Activated CD4-positive, alpha-beta T cell treated with anti-CD3 and anti-CD28 coated beads, Interleukin-2, amount 50 U/mL, for 4 hours (primary cell): ENCODE results near the gene TMEM37.

Source experiments
- DNase-seq, 2 experiments: peaks; one replicate each; pipeline ENCODE4 v3.0.0-alpha.2; 2020

The TMEM37 gene

GRCh38 chr2:119435081-119435952 is 3.7 kb downstream of the TMEM37 start:
- DNase-seq, result no peak

- no peak for DNase-seq
Measured at GRCh38 chr2:119435953-119436297, 4.3 kb downstream of the TMEM37 start.

GRCh38 chr2:119436993-119437772 is 5.5 kb downstream of the TMEM37 start:
- DNase-seq, result no peak

- no peak for DNase-seq
Measured at GRCh38 chr2:119438128-119438656, 6.5 kb downstream of the TMEM37 start.

GRCh38 chr2:119438726-119439284 is 7.2 kb downstream of the TMEM37 start:
- no peak for DNase-seq

GRCh38 chr2:119439574-119440500 is 8.2 kb downstream of the TMEM37 start:
- no peak for DNase-seq

- DNase-seq, result no peak
Measured at GRCh38 chr2:119440501-119440870, 8.8 kb downstream of the TMEM37 start.

GRCh38 chr2:119440873-119441272 is 9.2 kb downstream of the TMEM37 start:
- DNase-seq, result no peak

- no peak for DNase-seq
Measured at GRCh38 chr2:119441376-119442225, 9.9 kb downstream of the TMEM37 start.

- no peak for DNase-seq
Measured at GRCh38 chr2:119442226-119442619, 10.6 kb downstream of the TMEM37 start.

- no peak for DNase-seq
Measured at GRCh38 chr2:119442850-119443249, 11.2 kb downstream of the TMEM37 start.

- DNase-seq, result no peak
Measured at GRCh38 chr2:119446037-119446436, 14.4 kb downstream of the TMEM37 start.

GRCh38 chr2:119448427-119449141 is 16.9 kb downstream of the TMEM37 start:
- DNase-seq, result no peak

- no peak for DNase-seq
Measured at GRCh38 chr2:119449521-119449920, 17.9 kb downstream of the TMEM37 start.

GRCh38 chr2:119451336-119452050 is 19.8 kb downstream of the TMEM37 start:
- DNase-seq, result no peak

- DNase-seq, result no peak
Measured at GRCh38 chr2:119453972-119454593, 22.4 kb downstream of the TMEM37 start.

GRCh38 chr2:119455066-119455718 is 23.5 kb downstream of the TMEM37 start:
- DNase-seq, result no peak

GRCh38 chr2:119460076-119460475 is 28.4 kb downstream of the TMEM37 start:
- no peak for DNase-seq

- no peak for DNase-seq
Measured at GRCh38 chr2:119461811-119462210, 30.2 kb downstream of the TMEM37 start.
